Stimulated activated CD8-positive, alpha-beta memory T cell treated with anti-CD3 and anti-CD28 coated beads, Interleukin-2, amount 100 ng/mL, for 48 hours (primary cell): Measurements from ENCODE around the gene MYO5B.

Source experiments
- DNase-seq, 2 donors: peaks; one replicate each; pipeline ENCODE4 v3.0.0-alpha.2; 2020; ENCODE audit warnings: low read depth in 2 of 2

The MYO5B gene

DNA sequence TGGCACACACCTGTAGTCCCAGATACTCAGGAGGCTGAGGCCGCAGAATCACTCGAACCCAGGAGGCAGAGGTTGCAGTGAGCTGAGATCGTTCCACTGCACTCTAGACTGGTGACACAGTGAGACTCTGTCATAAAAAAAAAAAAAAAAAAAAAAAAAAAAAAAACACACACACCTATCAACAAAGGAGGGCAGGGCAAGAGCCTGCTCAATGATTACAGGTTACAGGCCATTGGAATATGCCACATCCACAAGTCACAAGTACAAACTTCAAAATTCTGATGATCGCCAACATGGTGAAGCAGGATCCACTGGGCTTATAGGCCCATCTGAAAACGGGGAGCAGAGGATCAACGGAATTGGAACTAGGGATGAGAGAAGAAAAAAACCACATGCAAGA is 6.3 kb downstream of the MYO5B start:
- DNase-seq: no peak

DNA sequence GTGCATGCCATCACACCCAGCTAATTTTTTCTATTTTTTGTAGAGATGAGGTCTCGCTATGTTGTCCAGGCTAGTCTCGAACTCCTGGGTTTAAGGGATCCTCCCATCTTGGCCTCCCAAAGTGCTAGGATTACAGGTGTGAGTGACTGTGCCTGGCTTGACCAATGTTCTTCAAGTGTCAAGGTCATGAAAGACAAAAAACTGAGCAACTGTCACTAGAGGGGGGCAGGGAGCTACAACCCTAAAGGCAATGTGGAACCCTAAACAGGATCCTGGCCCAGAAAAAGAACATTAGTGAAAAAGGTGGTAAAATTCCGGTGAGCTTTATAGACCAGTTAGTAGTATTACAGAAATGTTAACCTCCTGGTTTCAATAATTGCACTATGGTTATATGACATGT is 7.3 kb downstream of the MYO5B start:
- DNase-seq: no peak

DNA sequence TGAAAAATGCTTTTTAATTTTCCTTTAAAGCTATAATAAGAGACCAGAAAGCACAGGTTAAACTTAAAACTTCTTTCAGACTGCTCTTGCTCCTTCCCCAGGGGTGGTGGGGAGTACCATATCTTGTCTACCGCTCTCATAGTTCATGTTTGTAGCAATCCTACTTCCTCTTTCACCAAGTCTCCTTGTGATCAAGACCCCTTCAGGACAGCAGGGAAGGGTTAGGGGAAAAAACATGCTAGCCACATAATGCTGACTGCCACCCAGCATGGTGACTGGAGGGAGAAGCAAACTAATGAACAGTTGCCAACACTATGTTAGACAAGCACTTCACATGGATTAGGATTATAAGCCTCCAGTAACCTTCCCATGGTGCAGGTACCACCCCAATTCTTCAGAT is 8.6 kb downstream of the MYO5B start:
- DNase-seq: no peak

DNA sequence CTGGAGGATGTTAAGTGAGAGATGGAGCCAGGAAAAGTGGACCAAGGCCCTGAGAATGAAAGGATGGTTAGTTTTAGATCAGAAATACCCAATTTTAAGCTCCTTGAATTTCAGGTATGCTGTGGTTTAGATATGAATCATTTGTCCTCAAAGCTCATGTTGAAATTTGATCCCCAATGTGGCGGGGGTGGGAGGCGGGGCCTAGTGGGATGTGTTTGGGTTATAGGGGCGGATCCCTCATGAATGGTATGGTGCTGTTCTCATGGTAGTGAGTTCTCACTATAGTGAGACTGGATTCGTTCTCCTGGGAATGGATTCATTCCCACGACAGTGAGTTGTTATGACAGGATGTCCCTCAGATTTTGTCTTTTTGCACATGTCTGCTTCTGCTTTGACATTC is 11.4 kb downstream of the MYO5B start:
- DNase-seq: no peak

DNA sequence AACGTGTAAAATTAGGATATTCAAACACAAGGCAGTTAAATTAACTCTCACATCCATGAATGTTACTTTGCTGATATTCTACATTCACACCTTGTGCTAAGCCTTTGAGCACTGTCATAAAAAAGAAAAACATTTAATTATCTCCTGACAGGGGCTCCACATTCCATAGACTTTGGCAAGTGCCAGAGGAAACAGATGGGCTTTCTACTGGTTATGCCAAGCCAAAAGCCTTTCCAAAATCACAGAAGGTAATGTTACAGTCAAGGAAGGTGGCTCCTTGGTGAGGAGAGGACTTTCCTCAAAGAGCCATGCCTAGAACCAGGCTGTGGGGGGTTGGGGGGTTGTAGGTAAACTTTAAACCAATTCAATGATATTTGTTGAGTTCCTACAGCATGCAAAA is 12.4 kb downstream of the MYO5B start:
- no peak for DNase-seq

DNA sequence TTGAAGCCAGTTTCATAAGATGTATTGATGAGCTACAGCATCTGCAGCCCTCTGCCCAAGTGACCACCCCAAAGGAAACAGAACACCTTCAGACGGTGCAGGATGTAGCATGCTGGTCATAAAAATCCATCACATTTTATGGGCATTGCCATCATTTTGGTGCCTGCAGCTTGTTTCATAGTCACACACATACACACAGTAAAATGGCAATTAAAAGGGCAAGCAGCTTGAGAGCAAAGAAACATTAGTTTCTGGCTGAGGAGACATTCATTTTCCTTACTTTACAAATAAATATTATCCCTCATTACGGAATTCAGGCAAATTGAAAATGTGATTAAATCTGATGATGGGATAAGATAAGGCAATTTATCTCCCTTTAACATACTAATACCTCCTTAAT is 13.4 kb downstream of the MYO5B start:
- no peak for DNase-seq

DNA sequence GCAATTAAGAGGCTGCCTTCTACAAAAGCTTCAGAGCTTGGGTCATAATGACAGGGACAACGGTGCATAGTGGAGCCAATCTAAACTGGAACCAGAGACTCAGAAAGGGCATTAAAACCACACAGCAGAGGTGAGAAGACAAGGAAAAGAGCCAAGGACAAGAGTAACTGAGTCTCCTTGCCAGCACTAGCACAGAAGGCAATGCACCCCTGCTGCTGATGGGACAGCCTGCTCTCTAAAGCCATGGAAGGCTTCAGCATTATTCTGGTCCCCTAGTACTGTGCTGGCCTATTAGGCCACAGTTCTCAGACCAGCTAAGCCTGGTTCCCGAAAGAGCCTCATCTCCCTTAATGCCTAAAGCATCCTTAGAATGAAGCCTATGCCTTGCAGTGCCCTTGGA is 15.5 kb downstream of the MYO5B start:
- DNase-seq: no peak

DNA sequence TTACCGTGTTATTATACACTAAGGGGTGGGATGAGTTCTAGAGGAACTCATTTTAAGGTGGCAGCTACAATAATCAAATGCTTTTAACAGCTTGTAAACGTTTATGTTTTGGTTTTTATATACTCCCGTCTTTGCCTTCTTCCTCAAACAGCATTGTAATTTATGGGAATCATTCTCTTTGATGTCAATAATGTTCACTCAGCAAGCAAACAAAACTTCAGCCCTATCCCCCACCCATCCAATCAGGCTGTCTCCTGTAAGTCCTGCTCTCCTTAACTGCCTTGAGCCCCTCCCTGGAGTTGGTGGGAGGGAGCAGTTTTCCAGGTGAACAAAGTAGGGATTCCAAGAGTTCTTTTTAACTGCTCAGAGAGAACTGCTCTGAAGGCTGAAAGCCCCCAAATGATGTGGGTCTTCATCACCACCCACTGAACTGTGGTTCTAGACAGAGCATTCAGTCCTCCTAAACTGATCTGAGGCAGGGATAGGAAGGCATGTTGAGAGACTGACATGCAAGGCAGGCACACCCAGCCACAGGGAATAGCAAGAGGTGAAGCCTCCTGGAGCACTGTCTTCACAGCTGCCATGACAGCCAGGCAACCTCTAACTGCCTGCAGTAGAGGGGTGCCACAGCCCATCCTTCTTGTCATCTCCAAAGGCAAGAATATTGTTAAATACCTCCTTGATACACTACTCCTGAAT is 17.5 kb downstream of the MYO5B start:
- no peak for DNase-seq

DNA sequence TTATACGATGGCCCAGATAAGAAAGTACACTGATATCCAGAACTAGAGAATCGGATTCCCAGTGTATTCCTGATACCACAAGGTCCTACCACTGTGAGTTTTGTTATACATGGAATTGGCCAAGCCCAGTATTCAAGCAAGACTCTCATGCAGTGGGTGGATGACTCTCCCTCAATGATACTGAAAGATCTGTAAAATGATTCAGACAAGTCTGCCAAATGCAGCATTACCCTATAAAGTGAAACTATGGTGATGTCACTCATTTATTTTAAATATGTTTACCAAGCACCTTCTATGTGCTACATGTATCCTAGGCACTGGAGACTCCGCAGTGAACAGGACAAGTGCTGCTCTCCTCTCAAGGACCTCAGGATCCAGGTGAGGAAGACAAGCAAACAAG is 22.6 kb downstream of the MYO5B start:
- DNase-seq: no peak

DNA sequence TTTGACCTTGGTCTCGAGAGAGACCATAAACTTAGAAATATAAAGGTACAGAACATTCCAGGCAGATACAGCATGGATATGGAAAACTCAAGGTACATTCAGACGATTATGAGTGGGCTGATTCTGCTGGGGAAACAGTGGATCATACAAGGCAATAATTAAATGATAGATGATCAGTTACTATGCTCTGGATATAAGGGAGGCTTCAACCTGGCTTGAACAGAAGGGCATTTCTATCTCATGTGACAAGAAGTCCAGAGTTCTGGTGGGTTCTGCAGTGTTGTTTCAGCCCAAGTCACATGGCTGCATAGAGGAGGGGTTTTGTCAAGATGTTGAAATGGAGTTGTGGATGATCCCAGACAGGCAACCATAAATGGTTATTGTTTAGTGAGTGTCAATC is 23.5 kb downstream of the MYO5B start:
- DNase-seq: no peak

DNA sequence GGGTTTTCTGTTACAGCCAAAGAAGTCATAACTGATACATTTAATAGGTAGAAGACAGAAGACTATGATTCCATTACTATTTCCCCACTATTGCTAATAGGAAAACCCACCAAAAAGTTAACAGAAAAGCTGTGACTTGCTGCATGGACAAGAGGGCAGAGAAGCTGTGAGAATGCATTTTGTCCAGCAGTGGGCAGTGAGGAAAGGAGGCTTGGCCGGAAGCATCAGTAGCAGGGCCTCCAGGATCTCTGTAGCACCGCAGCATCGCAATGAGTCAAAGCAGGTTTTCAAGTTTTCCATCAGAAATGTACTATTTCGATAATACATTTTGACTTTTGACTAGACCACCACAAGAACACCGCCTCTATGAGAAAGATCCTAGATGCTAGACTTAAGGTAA is 24.9 kb downstream of the MYO5B start:
- DNase-seq: no peak

DNA sequence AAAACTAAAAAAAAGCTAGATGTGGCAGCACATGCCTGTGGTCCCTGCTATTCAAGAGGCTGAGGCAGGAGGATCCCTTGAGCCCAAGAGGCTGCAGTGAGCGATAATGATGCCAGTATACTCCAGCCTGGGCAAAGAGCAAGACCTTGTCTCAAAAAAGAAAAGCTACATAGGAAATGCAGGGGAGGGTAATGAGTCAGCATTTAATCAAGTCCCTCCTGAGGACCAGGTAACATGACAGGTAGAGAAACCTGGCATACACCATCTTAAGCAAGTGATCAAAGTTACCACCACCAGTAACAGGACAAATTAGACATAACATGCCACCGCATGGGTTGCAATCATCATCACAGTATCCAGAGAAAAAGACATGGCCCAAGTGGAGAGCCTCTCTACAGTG is 25.8 kb downstream of the MYO5B start:
- DNase-seq: no peak

DNA sequence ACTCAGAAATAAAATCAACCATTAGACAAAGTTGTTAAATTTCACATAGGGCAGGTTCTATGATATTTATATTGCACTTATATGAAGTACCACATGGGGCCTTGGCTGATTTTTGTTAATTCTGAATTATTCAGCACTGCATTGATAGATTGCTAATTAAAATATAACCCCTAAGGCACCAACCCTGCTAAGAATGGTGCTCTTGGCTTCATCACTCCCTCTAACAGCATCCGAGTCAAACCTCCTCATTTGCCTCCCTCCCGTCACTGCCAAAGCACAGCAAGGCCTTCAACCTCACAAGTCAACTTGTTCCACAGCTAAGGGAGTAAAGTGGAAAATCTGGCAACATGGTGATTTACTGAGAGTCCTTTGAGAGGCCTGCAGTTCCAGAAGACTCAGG is 27.0 kb downstream of the MYO5B start:
- no peak for DNase-seq

DNA sequence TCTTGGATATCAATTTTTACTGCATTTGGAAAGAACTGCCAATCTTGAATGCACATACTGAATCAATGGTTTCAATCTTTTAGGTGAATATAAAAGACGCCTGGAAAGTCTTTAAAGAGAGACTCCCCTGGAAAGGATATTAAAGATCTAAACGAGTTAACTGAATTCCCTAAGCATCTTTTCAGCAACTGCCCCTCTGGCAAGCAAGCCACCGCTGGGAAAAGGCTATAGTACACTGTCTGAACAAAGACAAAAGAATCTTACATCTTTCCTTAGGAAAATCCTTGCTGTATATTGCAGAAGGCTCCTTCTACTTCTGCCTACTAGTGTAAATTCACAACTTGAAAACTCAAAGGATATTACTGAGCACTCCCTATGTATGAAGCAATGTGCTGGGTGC is 28.0 kb downstream of the MYO5B start:
- DNase-seq: no peak

DNA sequence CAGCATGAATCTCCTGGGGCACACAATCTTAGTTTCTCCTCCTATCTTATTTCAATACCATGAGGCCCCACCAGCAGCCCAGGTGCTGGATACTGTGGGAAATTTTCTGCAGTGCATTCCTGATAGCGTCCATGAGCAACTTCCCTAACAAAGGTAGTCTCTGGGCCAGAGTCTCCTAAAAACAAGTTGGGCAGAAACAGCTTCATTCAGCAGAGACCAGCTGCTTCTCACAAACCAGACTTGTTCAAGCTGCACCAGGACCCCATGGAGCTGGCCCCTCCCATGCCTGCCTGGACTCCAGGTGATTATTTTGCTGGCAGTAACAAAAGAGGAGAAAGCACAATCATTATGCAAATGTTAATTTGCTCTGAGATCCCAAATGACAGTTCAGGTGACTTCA is 31.4 kb downstream of the MYO5B start:
- DNase-seq: no peak

DNA sequence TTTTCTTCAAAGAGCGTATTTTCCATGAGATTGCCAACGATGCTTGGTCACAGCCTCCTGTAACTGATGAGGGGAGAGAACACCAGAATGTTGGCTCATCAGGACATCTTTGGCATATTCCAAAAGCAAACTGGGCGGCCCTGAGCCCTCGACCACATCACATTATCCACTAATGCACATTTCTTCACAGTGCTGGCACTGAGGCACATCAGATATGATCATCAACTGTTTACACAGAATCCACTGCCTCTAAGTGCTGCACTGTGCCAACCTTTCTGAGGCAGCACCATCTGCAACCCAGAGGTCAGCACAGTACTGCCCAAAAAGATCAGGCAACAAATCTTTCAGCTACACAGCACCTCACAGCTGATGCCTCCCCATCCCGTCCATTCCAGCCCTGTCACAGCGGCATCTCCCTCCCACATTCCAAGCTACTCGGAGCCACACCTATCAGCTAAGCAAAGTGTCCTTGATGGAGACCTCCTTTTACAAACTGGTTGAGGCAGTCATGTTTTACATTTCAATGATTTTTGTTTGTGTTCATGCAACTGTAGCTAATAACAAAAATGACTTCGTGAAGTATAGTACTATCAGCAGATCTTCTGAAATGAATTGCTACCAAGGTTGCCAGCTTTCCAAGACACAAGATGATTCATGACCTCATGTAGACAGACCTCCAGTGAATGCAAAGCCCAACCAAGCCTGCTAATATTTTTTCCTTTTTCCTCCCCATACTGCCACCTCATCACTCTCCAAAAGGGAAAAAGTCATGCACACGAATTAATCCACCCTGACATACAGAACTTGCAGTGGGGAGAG is 32.3 kb downstream of the MYO5B start:
- no peak for DNase-seq

DNA sequence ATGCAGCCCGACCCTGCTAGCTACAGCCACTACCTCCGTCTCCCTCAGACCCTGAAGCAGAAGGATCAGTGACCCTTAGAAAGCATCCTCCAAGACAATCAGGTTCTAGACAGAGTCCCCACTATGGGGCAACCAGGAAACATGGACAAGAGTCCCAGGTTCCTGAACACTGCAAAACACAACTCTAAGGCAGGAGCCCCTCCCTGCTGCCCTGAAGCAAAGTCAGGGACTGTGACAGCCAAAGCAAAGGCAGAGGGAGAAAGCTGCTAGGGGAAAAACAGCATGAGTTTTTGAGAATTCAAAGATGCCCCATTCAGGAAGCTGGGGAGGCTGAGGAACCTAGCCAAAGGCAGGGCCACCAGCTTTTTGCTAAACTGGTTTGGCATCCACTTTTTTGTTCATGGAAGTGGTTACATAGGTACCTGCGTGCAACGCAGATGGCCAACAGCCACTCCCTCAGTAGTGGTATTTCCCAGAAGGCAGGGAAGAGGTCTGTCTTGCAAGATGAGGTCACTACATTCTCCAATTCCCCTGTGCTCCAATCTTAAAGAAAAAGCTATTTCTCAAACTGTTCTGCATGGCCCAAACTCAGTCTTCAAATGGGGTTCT is 33.2 kb downstream of the MYO5B start:
- no peak for DNase-seq

DNA sequence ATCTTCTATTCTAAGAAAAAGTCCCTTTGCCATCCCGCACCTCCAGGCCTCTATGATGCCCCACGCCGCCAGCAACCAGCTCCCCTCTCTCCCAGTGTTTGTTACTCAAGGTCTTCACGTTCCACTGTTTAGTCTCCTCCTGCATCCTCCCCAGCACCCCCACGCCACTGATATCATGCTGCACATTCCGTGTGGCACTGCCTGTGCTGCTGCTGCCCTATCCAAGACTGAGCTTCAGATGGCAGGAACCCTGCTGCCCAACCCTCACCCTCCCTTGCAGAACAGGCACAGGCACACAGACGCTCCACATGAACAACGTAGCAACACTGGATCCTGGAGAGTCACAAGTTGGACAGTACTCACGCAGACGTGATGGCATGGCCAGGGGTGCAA is 35.3 kb downstream of the MYO5B start:
- DNase-seq: no peak

DNA sequence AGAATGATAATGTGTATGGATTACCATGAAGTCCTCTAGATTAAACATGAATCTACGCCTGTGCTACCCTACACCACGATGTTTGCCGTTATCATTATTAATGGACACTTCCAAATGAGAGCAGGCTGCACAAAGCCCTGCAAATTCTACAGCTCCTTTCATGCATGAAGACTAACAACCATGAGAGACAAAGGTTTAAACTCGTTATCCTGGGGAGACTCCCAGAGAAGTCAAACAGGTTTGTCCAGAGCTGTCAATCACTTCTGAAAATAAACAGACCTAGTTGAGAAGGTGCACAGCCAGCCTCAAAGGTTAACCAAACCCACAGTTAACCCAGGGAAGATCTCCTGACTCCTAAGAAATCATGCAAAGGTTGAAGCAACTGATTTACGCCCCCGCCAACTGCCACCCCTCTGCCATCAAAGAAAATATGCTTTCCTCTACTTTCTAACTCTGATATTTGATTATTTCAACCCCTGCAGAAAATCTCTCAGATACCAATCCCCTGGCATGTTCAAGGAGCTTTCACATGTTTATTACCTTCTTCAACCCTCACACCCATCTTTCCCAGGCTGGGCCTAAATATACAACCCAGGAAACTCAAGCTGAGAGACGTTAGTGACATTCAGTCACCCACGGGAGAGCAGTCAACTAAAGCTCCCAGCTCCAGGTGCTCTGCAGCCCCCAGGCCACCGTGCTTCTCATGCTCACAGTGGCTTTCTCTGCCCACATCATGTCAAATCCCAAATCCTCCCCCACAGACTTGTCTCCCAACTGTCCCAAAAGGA is 35.9 kb downstream of the MYO5B start:
- no peak for DNase-seq

DNA sequence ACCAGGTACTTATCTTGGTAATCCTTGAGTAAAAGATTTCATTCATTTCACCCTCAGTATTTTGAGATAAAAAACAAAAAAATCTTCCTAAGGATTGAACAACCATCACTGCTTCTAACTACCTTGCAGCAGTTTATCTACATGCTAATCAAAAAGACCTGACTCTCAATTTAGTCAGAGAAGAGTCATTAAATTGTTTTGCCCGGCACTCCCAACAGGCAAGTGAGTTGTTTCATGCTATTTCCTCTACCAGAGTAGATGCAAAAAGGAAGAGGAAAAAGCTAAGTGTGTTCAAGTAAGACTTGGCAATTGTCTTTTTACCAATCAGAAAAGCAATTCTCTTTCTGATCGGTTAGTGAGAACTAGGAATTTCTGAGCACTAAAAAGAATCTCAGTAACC is 39.5 kb downstream of the MYO5B start:
- no peak for DNase-seq

DNA sequence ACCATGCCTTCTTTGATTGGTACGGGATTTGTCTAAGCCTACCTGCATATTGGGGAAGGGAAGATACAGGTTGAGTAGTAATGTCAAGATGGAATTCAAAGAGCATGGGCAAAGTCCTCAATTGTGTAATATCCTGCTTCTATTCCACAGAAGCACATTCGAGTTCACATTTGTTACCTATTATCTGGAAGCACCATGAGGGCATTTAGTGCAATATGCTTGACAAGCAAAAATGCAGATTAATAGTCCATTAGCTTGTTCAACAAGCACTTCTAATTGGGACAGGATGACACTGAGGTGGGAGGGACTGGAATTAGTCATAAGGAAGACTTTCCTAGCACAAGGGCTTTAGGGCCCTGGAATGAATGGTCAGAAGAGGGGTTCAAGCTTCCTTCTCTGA is 40.5 kb downstream of the MYO5B start:
- no peak for DNase-seq

DNA sequence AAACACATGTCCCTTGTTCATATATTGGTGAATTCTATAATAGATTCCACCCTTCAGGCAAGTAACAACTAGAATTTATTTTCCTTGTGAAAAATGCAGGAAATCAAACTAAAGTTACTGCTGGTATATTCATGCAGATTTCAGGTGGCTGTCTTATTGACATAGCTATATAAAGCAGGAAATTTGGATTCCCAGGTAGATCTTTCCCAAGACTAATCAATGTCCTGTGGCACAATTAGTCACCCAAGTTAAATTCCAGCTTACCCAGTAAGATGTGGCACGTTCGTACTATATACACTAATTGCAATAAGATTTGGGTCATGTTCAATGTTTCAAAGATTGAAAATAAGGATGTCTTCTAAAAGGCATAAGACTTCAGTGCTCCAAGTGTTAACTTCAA is 42.0 kb downstream of the MYO5B start:
- DNase-seq: no peak
